ENCODE measurements around the gene NEUROD1. TPM values are rescaled to one million over a fixed set of nuclear protein-coding genes. Genes with fewer than 3 reads are reported as not detected.

The NEUROD1 gene
- total RNA-seq, 1 experiment from 2014 or later, result not detected

- H3K9me2 ChIP-seq (replicated peaks; ENCODE audit: low read length), result no peaks in the 10 kb centered on the region
- BruUV-seq (replicated peaks), result no TSS peak
- H3K36me3 ChIP-seq (ENCODE audit: low read depth, low read length), result no peaks in the 10 kb centered on the region
- POLR2A ChIA-PET (ENCODE audit: unreplicated experiment), result no interaction called here
- CTCF ChIA-PET, result no interaction called here
- no peak for ATAC-seq
- H3K4me2 ChIP-seq (ENCODE audit: low read length), result no peak overlapping the region
- no peak for TF ChIP-seq EZH2phosphoT487 (IDR thresholded peaks at IDR 0.05; ENCODE audit: borderline replicate concordance, low read length)
- no peak for TF ChIP-seq CTCF (conservative IDR thresholded peaks at IDR 0.05; ENCODE audit: low read depth, low read length)
- no peak for TF ChIP-seq EZH2 (IDR thresholded peaks at IDR 0.05; ENCODE audit: low read length, unreplicated experiment)
- DNase-seq, result no peak
- H2AFZ ChIP-seq (ENCODE audit: low read length), result no peak overlapping the region
- H3K79me2 ChIP-seq (ENCODE audit: low read length), result no peaks in the 10 kb centered on the region
- peaks cover 23% of the 10 kb centered on the region for H3K27me3 ChIP-seq (ENCODE audit: low read length)
- no peaks in the 10 kb centered on the region for H3K9me3 ChIP-seq (ENCODE audit: low read length)
- no peaks in the 10 kb centered on the region for H4K20me1 ChIP-seq (ENCODE audit: low read length)
- H3K9ac ChIP-seq (ENCODE audit: low read length), result no peak overlapping the region
- H3F3A ChIP-seq (ENCODE audit: low read length, unreplicated experiment), result no peaks in the 10 kb centered on the region
- no peak overlapping the region for H3K4me3 ChIP-seq (ENCODE audit: low read length)
- no peaks in the 10 kb centered on the region for H3K4me1 ChIP-seq (ENCODE audit: insufficient read depth, low read length)
- H3K27ac ChIP-seq (ENCODE audit: low read length), result no peak overlapping the region
- intact Hi-C loops (cut with micrococcal nuclease), result no loop called here
Observed at GRCh38 chr2:181685150-181685688, 4.9 kb upstream of the NEUROD1 start.

GRCh38 chr2:181684454-181685149 lies 4.3 kb upstream of the NEUROD1 start:
- Histone ChIP-seq H3K27ac (ENCODE audit: low read length) (no peak overlapping the region), H3K9ac (ENCODE audit: low read length) (no peak overlapping the region), H3K4me1 (ENCODE audit: insufficient read depth, low read length) (no peaks in the 10 kb centered on the region), H3F3A (ENCODE audit: low read length, unreplicated experiment) (no peaks in the 10 kb centered on the region), H4K20me1 (ENCODE audit: low read length) (no peaks in the 10 kb centered on the region), H3K36me3 (ENCODE audit: low read depth, low read length) (no peaks in the 10 kb centered on the region), H3K4me3 (ENCODE audit: low read length) (no peak overlapping the region), H3K4me2 (ENCODE audit: low read length) (no peak overlapping the region), H3K9me2 (replicated peaks; ENCODE audit: low read length) (no peaks in the 10 kb centered on the region), H3K9me3 (ENCODE audit: low read length) (no peaks in the 10 kb centered on the region), H3K27me3 (ENCODE audit: low read length) (peaks cover 29% of the 10 kb centered on the region), H3K79me2 (ENCODE audit: low read length) (no peaks in the 10 kb centered on the region), H2AFZ (ENCODE audit: low read length) (no peak overlapping the region)
- intact Hi-C loops (cut with micrococcal nuclease), result no loop called here
- POLR2A ChIA-PET (ENCODE audit: unreplicated experiment), result no interaction called here
- ATAC-seq (no peak), DNase-seq (no peak)
- CTCF ChIA-PET, result no interaction called here
- TF ChIP-seq EZH2 (IDR thresholded peaks at IDR 0.05; ENCODE audit: low read length, unreplicated experiment), result no peak
- no TSS peak for BruUV-seq (replicated peaks)

- no TSS peak for BruUV-seq (replicated peaks)
- CTCF ChIA-PET, result no interaction called here
- ATAC-seq, result no peak
Observed at GRCh38 chr2:181683518-181684453, 3.5 kb upstream of the NEUROD1 start.

More at GRCh38 chr2:181683518-181684453, 3.5 kb upstream of the NEUROD1 start:
- Histone ChIP-seq H3K9ac (ENCODE audit: low read length) (no peak overlapping the region), H3K27me3 (ENCODE audit: low read length) (peaks cover 36% of the 10 kb centered on the region), H3K9me2 (replicated peaks; ENCODE audit: low read length) (no peaks in the 10 kb centered on the region), H3K4me2 (ENCODE audit: low read length) (no peak overlapping the region), H4K20me1 (ENCODE audit: low read length) (no peaks in the 10 kb centered on the region), H3F3A (ENCODE audit: low read length, unreplicated experiment) (no peaks in the 10 kb centered on the region), H3K9me3 (ENCODE audit: low read length) (no peaks in the 10 kb centered on the region), H2AFZ (ENCODE audit: low read length) (no peak overlapping the region), H3K36me3 (ENCODE audit: low read depth, low read length) (no peaks in the 10 kb centered on the region), H3K4me1 (ENCODE audit: insufficient read depth, low read length) (no peaks in the 10 kb centered on the region), H3K4me3 (ENCODE audit: low read length) (no peak overlapping the region), H3K79me2 (ENCODE audit: low read length) (no peaks in the 10 kb centered on the region), H3K27ac (ENCODE audit: low read length) (no peak overlapping the region)
- POLR2A ChIA-PET (ENCODE audit: unreplicated experiment), result no interaction called here
- intact Hi-C loops (cut with micrococcal nuclease), result no loop called here
- DNase-seq, result no peak
- no peak for TF ChIP-seq CTCF (conservative IDR thresholded peaks at IDR 0.05; ENCODE audit: low read depth, low read length)
